GM12875 (cell line): ENCODE data around the gene APCDD1L.

ENCODE experiments used
- H3K4me3 ChIP-seq: one replicate; pipeline ENCODE4 v1.5.1; 2011; ENCODE audit warnings: low read depth, low read length, control low read depth
- CTCF ChIP-seq: IDR thresholded peaks from 2 replicates; pipeline ENCODE4 v1.5.1; 2011; ENCODE audit warnings: low read depth, mild to moderate bottlenecking, control low read depth, inconsistent platforms, low read length, moderate library complexity, borderline replicate concordance; ENCODE audit not compliant: insufficient read depth

The APCDD1L gene

GRCh38 chr20:58435237-58435636 is 80.0 kb downstream of the APCDD1L start:
- no peak for TF ChIP-seq CTCF
- H3K4me3 ChIP-seq: no peak overlapping the region

- TF ChIP-seq CTCF: no peak
- H3K4me3 ChIP-seq: no peak overlapping the region
These were observed 80.9 kb downstream of the APCDD1L start for GRCh38 chr20:58434326-58434725.

GRCh38 chr20:58433759-58434158 is 81.4 kb downstream of the APCDD1L start:
- TF ChIP-seq CTCF: no peak
- no peak overlapping the region for H3K4me3 ChIP-seq

GRCh38 chr20:58433029-58433647 is 82.1 kb downstream of the APCDD1L start:
- TF ChIP-seq CTCF: no peak
- H3K4me3 ChIP-seq: no peak overlapping the region

- TF ChIP-seq CTCF: no peak
- H3K4me3 ChIP-seq: no peak overlapping the region
These were observed 82.8 kb downstream of the APCDD1L start for GRCh38 chr20:58432186-58432954.

GRCh38 chr20:58431134-58431533 is 84.1 kb downstream of the APCDD1L start:
- TF ChIP-seq CTCF: no peak
- no peak overlapping the region for H3K4me3 ChIP-seq

GRCh38 chr20:58429303-58429702 is 85.9 kb downstream of the APCDD1L start:
- no peak overlapping the region for H3K4me3 ChIP-seq
- TF ChIP-seq CTCF: no peak
